Nephron (organoid): Measurements from ENCODE around the gene MAGEF1.

Experiments used
- H3K27ac Mint-ChIP-seq, 3 experiments: 2 replicates each; pipeline ENCODE4 v1.8.0; 2020; ENCODE audit warnings: mixed read lengths in 3 of 3, mild to moderate bottlenecking in 2 of 3, moderate library complexity in 1 of 3
- H3K27me3 Mint-ChIP-seq: 2 replicates; pipeline ENCODE4 v1.8.0; 2021; ENCODE audit warnings: low read depth, mild to moderate bottlenecking, moderate library complexity, mixed read lengths
- H3K36me3 Mint-ChIP-seq: 2 replicates; pipeline ENCODE4 v1.8.0; 2020; ENCODE audit warnings: low read depth, mixed read lengths
- H3K4me1 Mint-ChIP-seq: 2 replicates; pipeline ENCODE4 v1.8.0; 2020; ENCODE audit warnings: mixed read lengths
- H3K4me3 Mint-ChIP-seq, 3 experiments: 2 replicates each; pipeline ENCODE4 v1.8.0; 2020; ENCODE audit warnings: mild to moderate bottlenecking in 3 of 3, mixed read lengths in 3 of 3, moderate library complexity in 2 of 3
- H3K9me3 Mint-ChIP-seq: 2 replicates; pipeline ENCODE4 v1.8.0; 2020; ENCODE audit warnings: mixed read lengths
- CTCF ChIP-seq, 3 experiments: fragments of 200-600 bp; sonication (generic); IDR thresholded peaks; one replicate each; pipeline ENCODE4 v1.5.0; 2021; ENCODE audit warnings: antibody characterized with exemption in 3 of 3; ENCODE audit not compliant: unreplicated experiment in 3 of 3

MAGEF1 gene

GRCh38 chr3:184750349-184751083 lies 38.7 kb upstream of the MAGEF1 start:
- H3K9me3 Mint-ChIP-seq, result peaks cover 3% of the 10 kb centered on the region
- H3K4me1 Mint-ChIP-seq, result peaks cover 20% of the 10 kb centered on the region
- no peak for TF ChIP-seq CTCF (IDR thresholded peaks at IDR 0.05; ENCODE audit: unreplicated experiment in 3 of 3)
- H3K4me3 Mint-ChIP-seq, result no peak overlapping the region
- H3K27me3 Mint-ChIP-seq, result peaks cover 30% of the 10 kb centered on the region
- H3K27ac Mint-ChIP-seq, result no peak overlapping the region
- H3K36me3 Mint-ChIP-seq, result no peaks in the 10 kb centered on the region

- Mint-ChIP-seq H3K4me1 (peaks cover 20% of the 10 kb centered on the region), H3K27me3 (peaks cover 30% of the 10 kb centered on the region), H3K27ac (no peak overlapping the region), H3K4me3 (no peak overlapping the region), H3K9me3 (peaks cover 3% of the 10 kb centered on the region), H3K36me3 (no peaks in the 10 kb centered on the region)
- no peak for TF ChIP-seq CTCF (IDR thresholded peaks at IDR 0.05; ENCODE audit: unreplicated experiment in 3 of 3)
Observed at GRCh38 chr3:184749168-184749744, 37.4 kb upstream of the MAGEF1 start.

- H3K27me3 Mint-ChIP-seq, result peaks cover 30% of the 10 kb centered on the region
- peak overlapping the region in 2 of 3 experiments; percentile 12 to 64 for H3K27ac Mint-ChIP-seq
- TF ChIP-seq CTCF (IDR thresholded peaks at IDR 0.05; ENCODE audit: unreplicated experiment in 3 of 3), result peak; percentile 39 to 57 (median 47)
- peaks cover 3% of the 10 kb centered on the region for H3K9me3 Mint-ChIP-seq
- no peaks in the 10 kb centered on the region for H3K36me3 Mint-ChIP-seq
- peaks cover 20% of the 10 kb centered on the region for H3K4me1 Mint-ChIP-seq
- no peak overlapping the region for H3K4me3 Mint-ChIP-seq
Observed at GRCh38 chr3:184748219-184749135, 36.6 kb upstream of the MAGEF1 start.

GRCh38 chr3:184746131-184747120 lies 34.6 kb upstream of the MAGEF1 start:
- Mint-ChIP-seq H3K4me1 (peaks cover 27% of the 10 kb centered on the region), H3K36me3 (no peaks in the 10 kb centered on the region), H3K4me3 (no peak overlapping the region), H3K27ac (no peak overlapping the region), H3K9me3 (no peaks in the 10 kb centered on the region), H3K27me3 (peaks cover 19% of the 10 kb centered on the region)
- TF ChIP-seq CTCF (IDR thresholded peaks at IDR 0.05; ENCODE audit: unreplicated experiment in 3 of 3), result no peak

- H3K9me3 Mint-ChIP-seq, result no peaks in the 10 kb centered on the region
Observed at GRCh38 chr3:184745526-184745925, 33.7 kb upstream of the MAGEF1 start.

More at GRCh38 chr3:184745526-184745925, 33.7 kb upstream of the MAGEF1 start:
- H3K36me3 Mint-ChIP-seq, result no peaks in the 10 kb centered on the region
- no peak for TF ChIP-seq CTCF (IDR thresholded peaks at IDR 0.05; ENCODE audit: unreplicated experiment in 3 of 3)
- H3K27ac Mint-ChIP-seq, result no peak overlapping the region
- H3K4me3 Mint-ChIP-seq, result no peak overlapping the region
- peaks cover 11% of the 10 kb centered on the region for H3K27me3 Mint-ChIP-seq
- peaks cover 27% of the 10 kb centered on the region for H3K4me1 Mint-ChIP-seq
